ENCODE measurements around the gene SLC25A42.
"Not testable (repeated sequence)": the region's sequence is repeated elsewhere in the genome, so short reads cannot be mapped to it uniquely, and the experiment has no call there.

Gene SLC25A42

DNA sequence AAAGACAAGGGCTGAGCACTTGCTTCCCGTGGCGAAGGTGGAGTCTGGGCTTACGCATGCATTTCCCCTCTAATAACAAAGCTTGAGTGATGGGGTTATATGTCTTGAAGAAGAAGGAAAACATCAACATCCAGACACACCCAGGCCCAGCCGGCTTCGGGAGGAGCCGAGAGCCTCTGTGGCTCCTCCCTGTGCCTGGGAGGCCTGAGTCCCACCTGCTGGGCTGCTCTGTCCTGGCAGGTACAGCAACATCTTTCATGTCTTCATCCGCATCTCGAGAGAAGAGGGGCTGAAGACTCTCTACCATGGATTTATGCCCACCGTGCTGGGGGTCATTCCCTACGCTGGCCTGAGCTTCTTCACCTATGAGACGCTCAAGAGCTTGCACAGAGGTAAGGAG is 43.9 kb downstream of the SLC25A42 start:
- DNase-seq = no peak

DNA sequence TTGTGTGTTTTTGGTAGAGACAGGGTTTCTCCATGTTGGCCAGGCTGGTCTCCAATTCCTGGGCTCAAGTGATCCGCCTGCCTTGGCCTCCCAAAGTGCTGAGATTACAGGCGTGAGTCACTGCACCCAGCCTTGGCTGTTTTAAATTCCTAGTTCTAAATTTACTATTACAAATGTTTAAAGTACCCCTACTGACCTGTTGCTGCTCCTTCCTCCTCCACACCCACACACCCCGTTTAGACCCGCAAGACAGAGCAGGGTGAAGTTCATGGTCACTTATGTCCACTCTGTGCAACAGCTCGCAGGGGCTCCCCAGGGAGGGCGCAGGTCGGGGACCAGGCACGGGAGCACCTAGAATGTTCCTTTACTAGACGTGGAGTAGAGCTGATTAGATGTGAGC is 45.8 kb downstream of the SLC25A42 start:
- no peak for DNase-seq

DNA sequence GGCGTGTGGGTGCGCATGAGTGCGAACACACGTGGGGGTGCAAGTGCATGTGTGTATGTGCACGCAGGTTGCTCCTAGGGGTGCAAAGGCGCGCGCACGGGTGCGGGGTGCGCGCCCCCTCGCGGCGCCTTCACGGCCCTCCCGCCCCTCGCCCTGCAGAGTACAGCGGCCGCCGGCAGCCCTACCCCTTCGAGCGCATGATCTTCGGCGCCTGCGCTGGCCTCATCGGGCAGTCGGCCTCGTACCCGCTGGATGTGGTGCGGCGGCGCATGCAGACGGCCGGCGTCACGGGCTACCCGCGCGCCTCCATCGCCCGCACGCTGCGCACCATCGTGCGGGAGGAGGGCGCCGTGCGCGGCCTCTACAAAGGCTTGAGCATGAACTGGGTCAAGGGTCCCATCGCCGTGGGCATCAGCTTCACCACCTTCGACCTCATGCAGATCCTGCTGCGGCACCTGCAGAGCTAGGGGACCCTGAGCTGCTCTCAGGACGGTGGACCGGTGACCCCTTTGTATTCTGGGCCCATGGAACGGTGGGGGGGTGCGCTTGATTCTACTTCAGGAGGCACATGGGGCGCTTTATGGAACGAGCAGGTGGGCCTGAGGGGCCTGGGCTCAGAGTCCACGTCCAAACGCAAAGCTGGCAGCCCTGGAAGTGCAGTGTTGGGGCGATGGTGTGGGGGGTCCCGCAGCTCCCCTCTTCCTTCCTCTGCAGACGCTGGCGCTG is 46.8 kb downstream of the SLC25A42 start:
- DNase-seq = no peak

DNA sequence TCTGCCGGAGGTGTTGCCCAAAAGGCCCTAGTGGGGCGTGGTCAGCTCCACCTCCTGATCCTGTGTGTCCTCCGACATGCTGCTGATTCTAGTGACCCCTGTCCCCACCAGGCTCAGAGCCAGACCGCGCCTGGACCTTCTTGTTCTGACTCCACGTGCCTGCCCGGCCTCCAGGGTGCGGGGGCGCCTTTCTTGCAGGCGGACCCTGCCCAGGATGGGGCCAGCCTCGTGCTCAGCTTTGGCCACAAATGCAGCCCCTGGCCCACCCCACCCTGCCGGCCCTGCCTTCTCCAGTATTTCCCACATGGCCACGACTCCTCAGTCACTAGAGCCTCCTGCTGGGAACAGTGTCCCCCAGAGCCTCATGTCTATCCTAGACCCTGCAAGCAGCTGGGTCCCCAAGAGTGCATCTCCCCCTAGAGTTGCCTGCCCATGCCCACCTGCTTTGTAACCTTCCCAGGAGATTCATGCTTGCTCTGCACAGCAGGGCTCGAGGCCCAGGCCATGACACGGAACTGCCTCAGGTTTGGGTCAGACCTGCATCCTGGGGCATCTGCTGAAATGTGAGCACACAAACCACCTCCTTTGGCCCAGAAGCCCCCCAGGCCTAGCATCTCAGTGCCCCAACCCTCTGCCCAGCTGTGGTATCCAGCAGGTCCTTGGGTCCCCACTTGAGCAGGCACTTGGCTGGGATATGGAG is 47.5 kb downstream of the SLC25A42 start:
- no peak for DNase-seq

DNA sequence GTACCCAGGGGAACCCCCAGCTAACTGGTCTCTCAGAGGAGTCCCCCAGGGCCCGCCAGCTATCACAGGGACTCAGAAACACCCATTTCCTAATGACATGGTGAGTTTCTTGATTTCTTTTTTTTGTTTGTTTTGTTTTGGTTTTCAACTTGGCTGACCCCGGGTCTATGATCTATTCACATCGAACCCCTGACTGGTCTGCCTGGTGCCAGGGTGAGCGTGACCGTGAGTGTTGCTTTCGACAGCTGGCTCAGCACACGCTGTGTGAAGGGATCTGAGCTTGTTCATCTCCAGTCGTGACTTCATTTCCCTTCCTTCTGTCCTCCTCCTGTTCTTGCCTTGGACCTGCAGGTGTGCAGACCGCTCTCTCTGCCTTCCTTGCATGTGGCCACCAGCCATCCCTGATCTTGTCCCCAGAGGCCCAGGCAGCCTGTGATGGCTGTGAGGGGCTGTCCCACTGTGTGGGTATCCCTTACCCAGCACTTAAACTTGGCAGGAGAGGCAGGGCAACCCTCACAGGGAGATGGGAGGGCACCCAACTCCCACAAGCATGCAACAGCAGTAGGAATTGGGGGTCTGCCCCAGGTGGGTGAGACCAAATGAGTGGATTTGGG is 48.3 kb downstream of the SLC25A42 start:
- no peak for DNase-seq

DNA sequence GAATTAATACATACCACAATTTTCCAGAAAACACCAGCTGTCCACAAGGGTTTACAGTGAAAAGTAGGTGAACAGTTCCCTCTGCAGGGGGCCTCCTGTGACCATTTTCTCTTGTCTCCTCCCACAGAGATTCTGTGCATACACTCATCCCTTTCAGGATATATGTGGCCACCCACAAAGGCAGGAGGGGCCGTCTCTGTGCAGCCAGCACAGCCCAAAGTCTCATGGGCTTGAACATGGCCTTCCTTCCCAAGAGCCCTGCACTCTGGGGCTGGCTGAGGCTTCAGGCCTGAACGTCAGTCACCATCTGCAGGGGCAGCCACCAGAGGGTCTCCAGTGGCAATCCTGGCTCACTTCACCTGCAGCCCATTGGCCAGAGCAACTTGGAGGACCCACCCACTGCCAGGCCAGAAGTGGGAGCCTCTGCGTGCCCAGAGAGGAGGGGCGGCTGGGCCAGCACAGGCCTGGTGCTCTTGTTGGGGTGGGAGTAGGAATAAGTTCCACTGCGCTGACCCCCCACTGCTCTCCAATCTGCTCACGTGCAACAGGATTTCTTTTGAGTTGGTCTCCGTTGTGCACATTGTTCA is 49.3 kb downstream of the SLC25A42 start:
- no peak for DNase-seq

DNA sequence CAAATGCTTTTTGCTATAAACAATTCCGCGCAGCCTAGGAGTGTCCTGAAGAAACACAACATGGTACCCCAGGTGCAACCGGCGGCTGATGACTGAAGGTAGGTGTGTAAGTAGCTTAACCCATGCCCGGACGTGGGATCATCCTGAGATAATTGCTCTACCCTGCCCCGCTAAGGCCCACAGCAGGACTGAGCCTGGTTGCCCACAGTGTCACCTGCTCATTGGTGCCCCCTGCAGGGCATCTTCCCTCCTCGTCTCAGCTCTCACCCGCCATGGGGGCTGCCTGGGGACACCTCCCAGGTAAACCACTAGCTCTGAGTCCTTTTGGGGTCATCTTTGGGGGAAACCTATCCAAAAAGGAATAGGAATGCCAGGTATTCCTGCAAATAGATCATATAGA is 52.2 kb downstream of the SLC25A42 start:
- DNase-seq = no peak

DNA sequence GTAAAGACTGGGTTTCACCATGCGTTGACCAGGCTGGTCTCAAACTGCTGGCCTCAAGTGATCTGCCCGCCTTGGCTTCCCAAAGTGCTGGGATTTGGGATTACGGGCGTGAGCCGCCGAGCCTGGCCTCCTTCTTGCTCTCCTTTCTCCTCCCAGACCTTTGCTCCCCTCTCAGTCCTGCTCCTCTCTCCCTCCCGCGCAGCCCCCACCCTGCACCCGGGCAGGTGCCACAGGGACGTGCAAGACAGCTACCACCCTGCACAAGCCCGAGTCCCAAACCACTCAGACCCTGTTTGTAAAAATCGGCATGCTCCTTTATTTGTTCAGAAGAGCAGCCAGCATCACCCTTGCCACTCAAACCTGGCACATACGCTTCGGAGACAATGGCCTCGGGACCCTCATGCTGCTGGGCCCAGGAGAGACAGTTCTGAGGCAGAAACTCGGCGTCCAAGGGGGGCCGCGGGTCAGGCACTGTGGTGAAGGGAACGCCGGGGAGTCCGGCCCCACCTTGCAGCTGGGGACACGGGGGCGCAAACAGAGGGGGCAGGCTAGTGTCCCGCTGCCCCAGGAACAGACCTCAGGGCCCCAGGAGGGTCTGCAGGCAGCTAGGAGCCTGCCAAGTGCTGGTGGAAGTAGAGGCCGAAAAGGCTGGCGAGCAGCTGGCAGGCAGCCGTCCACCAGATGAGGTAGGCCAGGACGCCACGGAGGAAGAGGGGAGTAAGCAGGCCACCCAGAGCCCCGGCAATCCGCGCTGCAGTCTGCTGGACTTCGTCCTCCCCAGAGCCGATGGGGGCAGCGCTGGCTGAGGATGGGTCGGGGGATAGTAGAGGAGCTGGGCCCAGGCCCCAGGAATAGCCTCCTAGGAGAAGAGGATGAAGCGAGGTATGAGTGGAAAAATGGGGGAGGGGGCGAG is 55.8 kb downstream of the SLC25A42 start:
- no peak for DNase-seq

DNA sequence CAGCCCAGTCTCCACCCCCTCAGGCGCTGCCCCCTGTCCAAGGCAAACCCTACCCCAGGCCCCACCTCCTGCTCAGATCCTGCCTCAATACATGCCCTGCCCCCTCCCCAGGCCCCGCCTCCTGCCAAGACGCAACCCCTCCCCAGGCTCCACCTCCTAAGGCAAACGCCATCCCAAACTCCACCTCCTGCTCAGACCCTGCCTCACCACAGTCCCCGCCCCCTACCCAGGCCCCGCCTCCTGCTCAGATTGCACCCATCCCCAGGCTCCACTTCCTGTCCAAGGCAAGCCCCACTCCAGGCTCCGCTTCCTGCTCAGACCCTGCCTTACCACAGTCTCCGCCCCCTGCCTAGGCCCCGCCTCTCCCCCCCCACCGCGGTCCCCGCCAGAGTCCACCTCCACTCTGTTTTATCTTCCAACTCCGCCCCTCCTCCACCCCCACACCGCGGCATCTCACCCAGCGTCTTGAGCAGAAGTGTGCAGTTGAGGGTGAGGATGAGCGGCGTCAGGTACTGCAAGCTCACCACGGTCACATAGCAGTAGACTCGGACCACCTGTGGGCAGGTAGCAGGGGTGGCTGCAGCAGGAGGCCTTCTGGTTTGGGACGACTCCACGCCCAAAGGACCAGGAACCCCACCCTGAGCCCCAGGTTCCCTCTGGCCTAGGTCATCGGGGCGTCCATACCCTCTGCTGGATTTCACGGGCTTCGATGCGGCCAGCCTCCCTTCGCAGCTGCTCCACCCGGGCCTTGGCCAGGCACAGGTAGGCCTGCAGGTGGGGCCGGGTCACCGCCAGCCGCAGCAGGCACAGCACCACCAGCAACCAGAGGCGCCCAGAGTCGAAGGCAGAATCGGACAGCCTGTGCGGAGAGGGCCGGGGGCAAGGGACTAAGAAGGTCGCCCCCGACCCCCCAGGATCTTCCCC is 56.8 kb downstream of the SLC25A42 start:
- DNase-seq = no peak

DNA sequence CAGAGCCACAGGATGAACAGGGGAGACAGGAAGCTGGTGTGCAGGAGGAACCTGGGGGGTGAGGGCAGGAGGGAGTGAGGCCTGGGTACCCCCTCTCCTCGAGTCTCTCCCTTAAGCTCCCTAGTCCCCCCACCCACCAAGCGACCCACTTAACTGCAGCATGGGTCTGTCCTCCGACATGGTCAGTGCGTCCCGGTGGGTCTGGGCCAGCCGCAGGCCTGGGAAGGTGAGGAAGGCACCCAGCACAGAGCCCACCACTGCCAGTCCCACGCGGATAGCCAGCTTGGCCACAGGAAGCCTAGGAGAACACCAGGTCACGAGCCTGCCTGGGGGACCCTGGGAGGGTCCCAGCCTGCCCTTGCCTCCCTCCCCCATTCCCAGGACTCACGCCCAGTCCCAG is 57.6 kb downstream of the SLC25A42 start:
- DNase-seq = no peak

DNA sequence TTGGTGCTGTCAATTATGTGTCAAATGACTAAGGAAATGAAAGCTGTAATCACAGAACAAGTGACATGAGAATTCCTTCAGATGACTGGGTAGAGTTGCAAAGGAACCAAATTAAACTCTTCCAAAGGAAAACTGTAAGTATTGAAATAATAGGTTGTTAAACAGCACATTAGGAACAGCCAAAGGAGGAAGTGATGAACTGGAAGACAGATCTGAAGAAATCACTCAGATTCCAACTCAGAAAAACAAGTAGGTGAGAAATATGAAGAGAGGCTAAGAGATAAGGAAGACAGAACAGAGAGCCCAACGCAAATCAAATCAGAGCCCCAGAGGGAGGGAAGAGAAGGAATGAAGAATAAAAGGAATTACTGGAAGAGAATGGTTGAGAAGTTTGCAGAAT is 59.1 kb downstream of the SLC25A42 start:
- DNase-seq = no peak

DNA sequence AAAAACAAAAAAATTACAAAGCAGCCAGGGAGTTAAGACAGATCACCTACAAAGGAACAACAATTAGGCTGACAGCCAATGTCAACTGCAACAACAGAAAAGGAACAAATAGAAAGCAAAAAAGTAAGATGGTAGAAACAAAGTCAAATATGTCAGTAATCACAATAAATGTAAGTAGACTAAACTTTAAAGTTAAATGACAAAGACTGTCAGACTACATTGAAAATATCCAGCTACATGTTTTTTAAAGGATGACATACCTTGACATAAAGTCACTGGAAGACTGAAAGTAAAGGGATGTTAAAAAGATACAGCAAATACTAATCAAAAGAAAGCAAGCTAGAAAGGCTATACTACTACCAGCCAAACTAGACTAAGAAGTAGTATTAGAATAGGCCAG is 59.6 kb downstream of the SLC25A42 start:
- no peak for DNase-seq

DNA sequence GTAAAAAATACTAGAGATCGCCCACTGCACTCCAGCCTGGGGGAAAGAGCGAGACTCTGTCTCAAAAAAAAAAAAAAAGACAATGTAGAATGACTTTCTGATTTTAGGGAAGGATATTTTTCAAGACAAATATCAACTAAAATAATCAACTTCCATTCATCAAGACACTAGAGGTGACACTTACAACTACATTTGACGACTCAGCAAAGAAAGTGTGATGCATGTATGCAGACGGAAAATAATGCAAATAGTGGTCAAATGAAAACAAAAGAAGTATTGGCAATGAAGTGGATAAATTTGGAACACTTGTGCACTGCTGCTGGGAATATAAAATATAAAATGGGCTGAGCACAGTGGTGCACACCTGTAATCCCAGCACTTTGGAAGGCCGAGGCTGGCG is 62.3 kb downstream of the SLC25A42 start:
- DNase-seq = no peak

DNA sequence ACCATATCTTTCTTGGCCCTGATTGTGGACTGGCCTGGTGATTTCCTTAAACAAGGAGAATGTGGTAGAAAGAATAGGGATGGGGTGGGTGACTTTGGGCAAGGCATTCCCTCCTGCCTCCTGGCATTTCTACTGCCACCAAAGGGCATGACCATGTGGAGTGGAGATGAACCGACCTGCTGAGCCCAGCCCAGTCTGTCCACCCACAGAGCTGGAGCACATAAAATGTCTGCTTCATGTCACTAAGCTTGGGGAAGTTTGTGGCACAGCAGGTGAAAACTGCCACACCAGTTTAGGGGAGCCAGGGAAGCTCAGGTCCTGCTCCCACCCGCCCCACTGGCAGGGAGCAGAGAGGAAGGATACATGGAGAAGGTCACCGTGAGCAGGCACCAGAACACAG is 68.2 kb downstream of the SLC25A42 start:
- no peak for DNase-seq

DNA sequence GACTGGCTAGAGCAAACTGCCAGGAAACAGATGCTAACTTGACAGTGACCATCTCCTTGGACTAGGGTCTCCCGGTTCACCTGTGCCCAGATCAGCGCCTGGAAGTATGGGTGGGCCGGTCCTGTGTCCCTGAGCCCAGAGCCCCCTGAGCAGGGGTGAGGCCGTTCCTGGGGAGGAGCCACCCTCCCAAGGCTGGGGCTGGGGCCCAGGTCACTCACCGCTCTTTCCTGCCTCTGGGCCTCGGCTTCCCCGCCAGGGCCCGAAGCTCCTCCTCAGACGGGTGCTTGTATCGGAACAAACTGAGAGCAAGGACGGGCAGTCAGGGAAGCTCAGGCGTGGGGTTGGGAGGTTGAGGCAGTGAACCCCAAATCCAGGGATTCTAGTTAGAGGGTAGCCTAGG is 69.1 kb downstream of the SLC25A42 start:
- no peak for DNase-seq

DNA sequence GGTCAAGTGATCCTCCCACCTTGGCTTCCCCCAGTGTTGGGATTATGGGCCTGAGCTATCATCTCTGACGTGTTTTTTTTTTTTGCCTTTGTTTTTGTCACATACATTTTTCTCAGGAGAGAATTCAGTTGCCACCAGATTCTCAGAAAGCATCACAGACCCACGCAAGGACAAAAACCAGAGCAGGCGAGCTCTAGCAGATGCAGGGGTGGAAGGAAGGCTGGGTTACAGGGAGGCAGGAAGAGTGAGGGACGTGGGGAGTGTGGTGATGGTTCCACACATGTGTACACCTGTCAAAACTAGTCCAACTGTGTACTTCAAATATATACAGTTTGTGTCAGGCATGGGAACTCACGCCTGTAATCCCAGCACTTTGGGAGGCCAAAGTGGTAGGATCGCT is 70.2 kb downstream of the SLC25A42 start:
- DNase-seq = no peak

DNA sequence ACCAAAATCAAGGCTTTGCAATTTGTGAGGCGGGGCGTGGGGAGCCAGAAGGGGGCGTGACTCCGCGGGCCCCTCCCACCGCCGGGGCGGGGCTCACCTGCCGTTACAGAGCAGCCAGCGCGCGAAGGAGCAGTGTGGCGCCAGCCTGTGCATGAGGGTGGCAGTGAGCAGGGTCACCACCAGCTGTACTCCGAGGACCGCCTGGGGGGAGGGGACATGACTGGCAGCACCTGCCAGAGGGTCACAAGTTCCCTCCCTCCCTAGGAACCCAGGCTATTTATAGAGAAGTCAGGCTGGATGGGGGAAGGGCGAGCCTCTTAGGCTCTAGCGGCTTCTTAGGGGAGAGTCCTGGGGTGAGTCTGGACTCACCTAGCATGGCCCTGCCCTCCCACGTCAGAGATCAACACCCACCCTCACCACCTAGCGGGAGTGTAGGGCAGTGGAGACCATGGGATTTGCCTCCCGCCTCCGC is 70.9 kb downstream of the SLC25A42 start:
- peak; percentile 36 for DNase-seq

DNA sequence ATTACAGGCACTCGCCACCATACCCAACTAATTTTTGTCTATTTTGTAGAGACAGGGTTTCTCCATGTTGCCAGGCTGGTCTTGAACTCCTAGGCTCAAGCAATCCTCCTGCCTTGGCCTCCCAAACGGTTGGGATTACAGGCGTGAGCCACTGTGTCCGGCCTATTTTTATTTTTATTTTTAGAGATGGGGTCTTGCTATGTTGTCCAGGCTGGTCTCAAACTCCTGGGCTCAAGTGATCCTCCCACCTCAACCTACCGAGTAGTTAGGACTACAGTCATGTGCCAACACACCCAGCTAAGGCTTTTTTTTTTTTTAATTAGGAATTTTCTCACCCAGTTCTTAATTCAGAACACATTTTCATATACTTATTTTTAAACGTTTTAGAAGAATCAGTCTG is 71.9 kb downstream of the SLC25A42 start:
- not testable (repeated sequence) for DNase-seq

DNA sequence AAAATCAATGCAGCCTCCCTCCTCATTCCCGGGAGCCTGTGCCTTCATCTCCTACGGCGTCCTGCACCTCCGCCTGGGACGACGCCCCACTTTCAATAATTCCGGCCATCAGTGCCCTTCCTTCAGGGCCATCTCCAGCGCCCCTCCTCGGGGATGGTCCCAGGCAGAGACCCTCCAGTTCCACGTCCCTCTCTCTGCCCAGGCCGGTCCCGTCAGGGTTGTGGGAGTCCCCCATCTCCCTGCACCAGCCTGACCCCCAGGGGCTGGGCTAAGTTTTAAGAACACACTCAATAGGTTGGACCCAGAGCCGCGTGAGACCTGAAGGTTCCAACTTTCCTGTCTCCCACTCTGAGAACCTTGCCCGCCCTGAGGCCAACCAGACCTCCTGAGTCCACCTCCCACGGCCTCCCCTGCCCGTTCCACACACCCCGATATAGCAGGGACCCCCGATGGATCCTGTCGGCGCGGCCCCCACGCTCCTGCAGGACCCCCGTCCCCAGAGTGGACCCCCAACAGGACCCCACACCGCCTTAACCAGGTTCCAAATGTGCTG is 73.8 kb downstream of the SLC25A42 start:
- DNase-seq = no peak

DNA sequence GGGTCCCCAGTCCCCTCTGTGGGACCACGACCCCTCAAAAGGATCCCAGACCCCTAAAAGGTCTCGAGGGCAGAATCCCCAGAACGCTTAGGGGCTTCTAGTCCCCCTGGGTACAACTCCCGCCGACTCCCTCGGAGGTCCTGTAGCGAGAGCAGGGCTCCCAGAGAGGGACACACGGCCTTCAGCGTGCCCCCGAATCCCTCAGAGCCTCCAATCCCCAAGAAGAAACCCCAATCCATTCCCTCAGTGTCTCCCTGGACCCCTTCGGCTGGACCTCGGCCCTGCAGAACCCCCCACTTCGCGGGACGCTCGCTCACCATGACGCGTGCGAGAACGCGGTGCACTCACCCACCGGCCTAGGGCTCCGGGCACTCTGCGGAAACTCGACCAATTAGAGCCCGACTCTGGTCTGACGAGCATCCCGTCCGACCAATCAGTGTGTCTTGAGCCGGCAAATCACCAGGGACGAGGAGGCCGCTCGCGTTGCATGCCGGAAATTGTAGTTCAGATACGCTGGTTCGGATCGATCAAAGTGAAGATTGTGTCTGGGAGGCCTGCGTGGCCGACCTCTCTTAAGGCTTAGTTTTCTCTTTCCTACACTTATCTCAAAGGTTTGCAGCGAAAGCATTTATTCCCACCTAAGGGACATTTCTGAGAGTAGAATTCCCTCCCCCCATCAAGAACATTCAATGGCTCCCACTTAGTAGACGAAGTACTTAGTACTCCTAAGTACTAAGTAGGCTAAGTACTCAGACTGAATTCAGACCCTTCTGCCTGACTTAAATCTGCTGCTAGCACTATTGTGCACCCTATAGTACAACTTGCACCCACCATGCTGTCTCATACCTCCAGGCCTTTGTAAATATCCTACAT is 74.6 kb downstream of the SLC25A42 start, which contains the start of gene TMEM161A:
Gene TMEM161A (minus strand): TSS at position 370 of the 873 bp plus-strand sequence. CDS start 50 bp downstream, at position 320.
- peak; percentile 83 for DNase-seq

Measured in NCI-H1417 treated with DMSO at 0.1 percent for 48 hours (cell line).